ENCODE measurements around the gene GNS. TPM values are rescaled to one million over a fixed set of nuclear protein-coding genes. Genes with fewer than 3 reads are reported as not detected.

GNS gene
- total and polyA plus RNA-seq, 4 donors = 27.8 to 78.6 (median 57.4) TPM

DNA sequence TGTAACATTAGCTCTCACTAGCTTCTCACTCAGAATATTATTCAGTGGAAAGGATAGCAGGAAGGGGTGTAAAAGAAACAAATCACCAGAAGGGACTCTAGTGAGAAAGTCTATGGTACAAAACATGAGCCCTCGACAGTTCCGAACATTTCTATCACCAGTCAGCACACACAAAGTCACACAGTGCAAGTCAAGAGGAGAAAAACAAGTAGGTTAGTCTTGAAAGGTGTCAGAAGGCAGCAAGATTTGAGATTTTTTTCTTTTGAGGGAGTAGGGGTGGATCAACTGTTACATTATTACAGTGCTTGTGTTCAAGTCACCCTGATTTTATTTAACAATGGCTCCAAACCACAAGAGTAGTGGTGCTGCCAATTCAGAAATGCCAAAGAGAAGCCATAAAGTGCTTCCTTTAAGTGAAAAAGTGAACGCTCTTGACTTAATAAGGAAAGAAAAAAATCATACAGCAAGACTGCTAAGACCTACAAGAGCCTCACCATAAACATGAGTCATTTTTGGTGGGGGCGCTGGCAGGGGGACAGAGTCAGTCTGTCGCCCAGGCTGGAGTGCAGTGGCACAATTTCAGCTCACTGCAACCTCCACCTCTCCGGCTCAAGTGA is 42.3 kb downstream of the GNS start:
- Histone ChIP-seq H3K27me3 (ENCODE audit: control insufficient read depth in 4 of 4, insufficient read depth in 4 of 4, low read length in 3 of 4) (no peaks in the 10 kb centered on the region), H3K4me3 (ENCODE audit: low read depth in 1 of 3, low read length in 3 of 3) (no peak overlapping the region), H3K36me3 (ENCODE audit: control insufficient read depth in 4 of 4, insufficient read depth in 3 of 4, low read depth in 1 of 4, low read length in 3 of 4) (peaks cover 14 to 52% (median 35%) of the 10 kb centered on the region in 4 donors), H3K9me3 (ENCODE audit: control insufficient read depth in 4 of 4, low read length in 3 of 4) (no peaks in the 10 kb centered on the region), H3K9ac (ENCODE audit: low read depth in 1 of 2, low read length in 2 of 2) (no peak overlapping the region), H3K4me1 (ENCODE audit: control insufficient read depth in 4 of 4, insufficient read depth in 4 of 4, low read length in 3 of 4) (no peaks in the 10 kb centered on the region), H3K27ac (ENCODE audit: low read depth in 1 of 2, low read length in 2 of 2) (no peak overlapping the region)
- WGBS = 97% methylated on average over 6 of the region's 6 CpGs
- DNase-seq (ENCODE audit: low spot score) = no peak
- TF ChIP-seq RXRA (IDR thresholded peaks at IDR 0.05) (no peak), SP1 (IDR thresholded peaks at IDR 0.05) (no peak), JUND (IDR thresholded peaks at IDR 0.05) (no peak), TAF1 (conservative IDR thresholded peaks at IDR 0.05) (no peak), REST (IDR thresholded peaks at IDR 0.05) (no peak), NR2F2 (IDR thresholded peaks at IDR 0.05) (no peak), RAD21 (IDR thresholded peaks at IDR 0.05) (no peak), HNF4A (conservative IDR thresholded peaks at IDR 0.05) (no peak), EGR1 (IDR thresholded peaks at IDR 0.05; ENCODE audit: low read depth in 2 of 2) (no peak), GABPA (IDR thresholded peaks at IDR 0.05 in 1 of 2, conservative IDR thresholded peaks at IDR 0.05 in 1 of 2) (no peak)
- TF ChIP-seq, protein P1, sequence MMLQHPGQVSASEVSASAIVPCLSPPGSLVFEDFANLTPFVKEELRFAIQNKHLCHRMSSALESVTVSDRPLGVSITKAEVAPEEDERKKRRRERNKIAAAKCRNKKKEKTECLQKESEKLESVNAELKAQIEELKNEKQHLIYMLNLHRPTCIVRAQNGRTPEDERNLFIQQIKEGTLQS (IDR thresholded peaks at IDR 0.05) = no peak
- TF ChIP-seq, protein P2, sequence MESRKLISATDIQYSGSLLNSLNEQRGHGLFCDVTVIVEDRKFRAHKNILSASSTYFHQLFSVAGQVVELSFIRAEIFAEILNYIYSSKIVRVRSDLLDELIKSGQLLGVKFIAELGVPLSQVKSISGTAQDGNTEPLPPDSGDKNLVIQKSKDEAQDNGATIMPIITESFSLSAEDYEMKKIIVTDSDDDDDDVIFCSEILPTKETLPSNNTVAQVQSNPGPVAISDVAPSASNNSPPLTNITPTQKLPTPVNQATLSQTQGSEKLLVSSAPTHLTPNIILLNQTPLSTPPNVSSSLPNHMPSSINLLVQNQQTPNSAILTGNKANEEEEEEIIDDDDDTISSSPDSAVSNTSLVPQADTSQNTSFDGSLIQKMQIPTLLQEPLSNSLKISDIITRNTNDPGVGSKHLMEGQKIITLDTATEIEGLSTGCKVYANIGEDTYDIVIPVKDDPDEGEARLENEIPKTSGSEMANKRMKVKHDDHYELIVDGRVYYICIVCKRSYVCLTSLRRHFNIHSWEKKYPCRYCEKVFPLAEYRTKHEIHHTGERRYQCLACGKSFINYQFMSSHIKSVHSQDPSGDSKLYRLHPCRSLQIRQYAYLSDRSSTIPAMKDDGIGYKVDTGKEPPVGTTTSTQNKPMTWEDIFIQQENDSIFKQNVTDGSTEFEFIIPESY (IDR thresholded peaks at IDR 0.05) = no peak
- TF ChIP-seq, protein P3, sequence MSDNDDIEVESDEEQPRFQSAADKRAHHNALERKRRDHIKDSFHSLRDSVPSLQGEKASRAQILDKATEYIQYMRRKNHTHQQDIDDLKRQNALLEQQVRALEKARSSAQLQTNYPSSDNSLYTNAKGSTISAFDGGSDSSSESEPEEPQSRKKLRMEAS (IDR thresholded peaks at IDR 0.05) = no peak

DNA sequence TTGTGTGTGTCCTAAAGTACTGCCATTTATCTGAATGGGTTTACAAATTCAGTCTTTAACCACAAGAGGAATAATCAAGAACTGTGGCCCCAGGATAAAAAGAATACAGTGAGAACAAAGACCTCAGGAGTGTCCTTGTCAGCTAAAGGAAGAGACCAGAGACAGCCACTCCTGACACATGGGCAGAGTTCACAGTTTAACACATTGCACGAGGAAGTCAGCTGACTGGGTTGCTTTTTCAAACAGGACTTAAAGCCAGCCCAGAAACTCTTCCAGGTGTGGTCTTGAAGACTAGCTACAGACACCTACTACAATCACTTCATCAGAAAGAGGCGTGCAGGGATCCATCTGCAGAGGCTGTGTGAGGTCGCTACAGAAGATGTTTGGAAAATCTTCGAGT is 42.8 kb downstream of the GNS start:
- no peak for DNase-seq (ENCODE audit: low spot score)
- H3K36me3 ChIP-seq (ENCODE audit: control insufficient read depth in 4 of 4, insufficient read depth in 3 of 4, low read depth in 1 of 4, low read length in 3 of 4) = peaks cover 11 to 47% (median 33%) of the 10 kb centered on the region in 4 donors
- no peak overlapping the region for H3K27ac ChIP-seq (ENCODE audit: low read depth in 1 of 2, low read length in 2 of 2)
- no peaks in the 10 kb centered on the region for H3K27me3 ChIP-seq (ENCODE audit: control insufficient read depth in 4 of 4, insufficient read depth in 4 of 4, low read length in 3 of 4)
- H3K9ac ChIP-seq (ENCODE audit: low read depth in 1 of 2, low read length in 2 of 2) = no peak overlapping the region
- H3K4me1 ChIP-seq (ENCODE audit: control insufficient read depth in 4 of 4, insufficient read depth in 4 of 4, low read length in 3 of 4) = no peaks in the 10 kb centered on the region
- H3K4me3 ChIP-seq (ENCODE audit: low read depth in 1 of 3, low read length in 3 of 3) = no peak overlapping the region
- no peaks in the 10 kb centered on the region for H3K9me3 ChIP-seq (ENCODE audit: control insufficient read depth in 4 of 4, low read length in 3 of 4)
- WGBS = 85% methylated on average over 4 of the region's 4 CpGs
- TF ChIP-seq RAD21 (IDR thresholded peaks at IDR 0.05) (no peak), FOXA2 (IDR thresholded peaks at IDR 0.05) (no peak), NR2F2 (IDR thresholded peaks at IDR 0.05) (no peak), EGR1 (IDR thresholded peaks at IDR 0.05; ENCODE audit: low read depth in 2 of 2) (no peak), GABPA (IDR thresholded peaks at IDR 0.05 in 1 of 2, conservative IDR thresholded peaks at IDR 0.05 in 1 of 2) (no peak), YY1 (IDR thresholded peaks at IDR 0.05) (no peak), REST (IDR thresholded peaks at IDR 0.05) (no peak), RXRA (IDR thresholded peaks at IDR 0.05) (no peak), HNF4A (conservative IDR thresholded peaks at IDR 0.05) (no peak), TAF1 (conservative IDR thresholded peaks at IDR 0.05) (no peak)
- TF ChIP-seq, protein P2 (IDR thresholded peaks at IDR 0.05) = no peak
- TF ChIP-seq, protein P4, sequence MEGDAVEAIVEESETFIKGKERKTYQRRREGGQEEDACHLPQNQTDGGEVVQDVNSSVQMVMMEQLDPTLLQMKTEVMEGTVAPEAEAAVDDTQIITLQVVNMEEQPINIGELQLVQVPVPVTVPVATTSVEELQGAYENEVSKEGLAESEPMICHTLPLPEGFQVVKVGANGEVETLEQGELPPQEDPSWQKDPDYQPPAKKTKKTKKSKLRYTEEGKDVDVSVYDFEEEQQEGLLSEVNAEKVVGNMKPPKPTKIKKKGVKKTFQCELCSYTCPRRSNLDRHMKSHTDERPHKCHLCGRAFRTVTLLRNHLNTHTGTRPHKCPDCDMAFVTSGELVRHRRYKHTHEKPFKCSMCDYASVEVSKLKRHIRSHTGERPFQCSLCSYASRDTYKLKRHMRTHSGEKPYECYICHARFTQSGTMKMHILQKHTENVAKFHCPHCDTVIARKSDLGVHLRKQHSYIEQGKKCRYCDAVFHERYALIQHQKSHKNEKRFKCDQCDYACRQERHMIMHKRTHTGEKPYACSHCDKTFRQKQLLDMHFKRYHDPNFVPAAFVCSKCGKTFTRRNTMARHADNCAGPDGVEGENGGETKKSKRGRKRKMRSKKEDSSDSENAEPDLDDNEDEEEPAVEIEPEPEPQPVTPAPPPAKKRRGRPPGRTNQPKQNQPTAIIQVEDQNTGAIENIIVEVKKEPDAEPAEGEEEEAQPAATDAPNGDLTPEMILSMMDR (IDR thresholded peaks at IDR 0.05; ENCODE audit: low read depth, low read length, missing input control) = no peak
- TF ChIP-seq, protein P3 (IDR thresholded peaks at IDR 0.05) = no peak

All from liver (tissue), 9 donors.